Activated T-helper 1 cell treated with anti-CD3 and anti-CD28 coated beads, Interleukin-2, amount 50 U/mL, for 16 hours (primary cell): ENCODE results near the gene ERVW-1.
"Not testable (repeated sequence)": the region's sequence is repeated elsewhere in the genome, so short reads cannot be mapped to it uniquely, and the experiment has no call there.

Experiments
- DNase-seq, 2 donors: peaks; one replicate each; pipeline ENCODE4 v3.0.0-alpha.2; 2020; ENCODE audit warnings: low read depth in 1 of 2, low spot score in 1 of 2

ERVW-1 gene

GRCh38 chr7:92475261-92475770 is 2.4 kb downstream of the ERVW-1 start:
- not testable (repeated sequence) for DNase-seq

- DNase-seq = not testable (repeated sequence)
Observed at GRCh38 chr7:92473989-92474388, 3.8 kb downstream of the ERVW-1 start.

GRCh38 chr7:92468589-92468988 is 9.2 kb downstream of the ERVW-1 start:
- not testable (repeated sequence) for DNase-seq

GRCh38 chr7:92466682-92467081 is 11.1 kb downstream of the ERVW-1 start:
- no peak for DNase-seq

GRCh38 chr7:92464515-92464914 is 13.2 kb downstream of the ERVW-1 start:
- DNase-seq = no peak

- no peak for DNase-seq
Observed at GRCh38 chr7:92462560-92462959, 15.2 kb downstream of the ERVW-1 start.

GRCh38 chr7:92461027-92462003 is 16.4 kb downstream of the ERVW-1 start:
- no peak for DNase-seq

GRCh38 chr7:92460510-92460909 is 17.2 kb downstream of the ERVW-1 start:
- DNase-seq = no peak

- no peak for DNase-seq
Observed at GRCh38 chr7:92460109-92460508, 17.6 kb downstream of the ERVW-1 start.

- no peak for DNase-seq
Observed at GRCh38 chr7:92456236-92456635, 21.5 kb downstream of the ERVW-1 start.

GRCh38 chr7:92451645-92452044 is 26.1 kb downstream of the ERVW-1 start:
- no peak for DNase-seq

- DNase-seq = peak; percentile 19 to 26
Observed at GRCh38 chr7:92448205-92448747, 29.5 kb downstream of the ERVW-1 start.

GRCh38 chr7:92447345-92448204 is 30.2 kb downstream of the ERVW-1 start, which contains the start of gene GATAD1:
TSS of gene GATAD1 (plus strand) at chr7:92447482. CDS start at chr7:92447730, 248 bp downstream.
- DNase-seq = peak; percentile 42 to 71

GRCh38 chr7:92446869-92447344 is 30.8 kb downstream of the ERVW-1 start:
- DNase-seq = no peak

- DNase-seq = not testable (repeated sequence)
Observed at GRCh38 chr7:92442720-92443119, 35.0 kb downstream of the ERVW-1 start.

- no peak for DNase-seq
Observed at GRCh38 chr7:92437956-92438491, 39.7 kb downstream of the ERVW-1 start.

GRCh38 chr7:92436612-92437445 is 40.9 kb downstream of the ERVW-1 start:
- DNase-seq = no peak

- no peak for DNase-seq
Observed at GRCh38 chr7:92435542-92435941, 42.2 kb downstream of the ERVW-1 start.

- no peak for DNase-seq
Observed at GRCh38 chr7:92433019-92433418, 44.7 kb downstream of the ERVW-1 start.
